SK-N-SH (cell line): ENCODE data around the gene UBA1.

Experiments
- EP300 ChIP-seq, 2 experiments: IDR thresholded peaks; 2 replicates each; pipeline versions ENCODE4 v1.4.0 to v1.6.1; 2012; ENCODE audit warnings: borderline replicate concordance in 1 of 2, low read depth in 1 of 2, low read length in 1 of 2
- FOSL2 ChIP-seq: IDR thresholded peaks from 2 replicates; pipeline ENCODE4 v1.4.0; 2012; ENCODE audit warnings: low read depth, mild to moderate bottlenecking, moderate library complexity, borderline replicate concordance
- TF ChIP-seq, protein P1 (sequence below): fragments of 200-600 bp; sonication (generic); IDR thresholded peaks from 2 replicates; pipeline ENCODE4 v1.6.1; 2017; ENCODE audit warnings: antibody characterized with exemption, mild to moderate bottlenecking, moderate library complexity
- TF ChIP-seq, protein P2 (sequence below): IDR thresholded peaks from 2 replicates; pipeline ENCODE4; 2012

DNA sequence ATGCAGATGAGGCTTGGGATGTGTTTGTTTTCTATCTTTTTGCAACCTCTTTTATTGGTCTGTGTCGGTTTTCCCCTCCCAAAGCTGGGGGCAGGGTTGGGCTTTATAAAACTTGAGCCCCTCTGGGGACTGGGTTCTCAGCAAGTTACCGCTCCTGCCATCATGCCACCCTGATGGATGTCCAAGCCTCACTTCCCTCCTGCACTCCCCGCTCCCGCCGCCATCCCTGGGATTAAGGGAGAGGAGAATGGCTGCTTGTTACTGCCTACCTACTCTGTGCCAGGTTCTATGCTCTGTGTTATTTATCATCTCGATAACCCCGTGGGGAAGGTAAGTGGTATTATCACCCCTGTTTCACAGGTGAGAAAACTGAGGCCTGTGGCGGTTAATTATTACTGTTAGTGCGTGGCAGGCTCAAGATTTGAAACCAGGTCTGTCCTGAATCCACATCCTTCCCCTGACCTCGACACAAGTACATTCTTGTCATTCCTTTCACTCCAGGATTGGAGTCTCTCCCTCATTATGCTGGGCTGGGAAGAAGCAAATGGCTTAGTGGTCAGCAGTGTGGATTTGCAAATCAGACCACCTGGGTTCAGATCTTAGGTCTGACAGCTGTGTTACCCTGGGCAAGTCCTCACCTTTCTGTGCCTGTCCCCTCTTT, 4.5 kb downstream of the UBA1 start:
- TF ChIP-seq, protein P1, sequence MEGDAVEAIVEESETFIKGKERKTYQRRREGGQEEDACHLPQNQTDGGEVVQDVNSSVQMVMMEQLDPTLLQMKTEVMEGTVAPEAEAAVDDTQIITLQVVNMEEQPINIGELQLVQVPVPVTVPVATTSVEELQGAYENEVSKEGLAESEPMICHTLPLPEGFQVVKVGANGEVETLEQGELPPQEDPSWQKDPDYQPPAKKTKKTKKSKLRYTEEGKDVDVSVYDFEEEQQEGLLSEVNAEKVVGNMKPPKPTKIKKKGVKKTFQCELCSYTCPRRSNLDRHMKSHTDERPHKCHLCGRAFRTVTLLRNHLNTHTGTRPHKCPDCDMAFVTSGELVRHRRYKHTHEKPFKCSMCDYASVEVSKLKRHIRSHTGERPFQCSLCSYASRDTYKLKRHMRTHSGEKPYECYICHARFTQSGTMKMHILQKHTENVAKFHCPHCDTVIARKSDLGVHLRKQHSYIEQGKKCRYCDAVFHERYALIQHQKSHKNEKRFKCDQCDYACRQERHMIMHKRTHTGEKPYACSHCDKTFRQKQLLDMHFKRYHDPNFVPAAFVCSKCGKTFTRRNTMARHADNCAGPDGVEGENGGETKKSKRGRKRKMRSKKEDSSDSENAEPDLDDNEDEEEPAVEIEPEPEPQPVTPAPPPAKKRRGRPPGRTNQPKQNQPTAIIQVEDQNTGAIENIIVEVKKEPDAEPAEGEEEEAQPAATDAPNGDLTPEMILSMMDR: no peak
- TF ChIP-seq EP300 (IDR thresholded peaks at IDR 0.05; ENCODE audit: borderline replicate concordance in 1 of 2, low read depth in 1 of 2, low read length in 1 of 2) (no peak), FOSL2 (no peak)
- TF ChIP-seq, protein P2, sequence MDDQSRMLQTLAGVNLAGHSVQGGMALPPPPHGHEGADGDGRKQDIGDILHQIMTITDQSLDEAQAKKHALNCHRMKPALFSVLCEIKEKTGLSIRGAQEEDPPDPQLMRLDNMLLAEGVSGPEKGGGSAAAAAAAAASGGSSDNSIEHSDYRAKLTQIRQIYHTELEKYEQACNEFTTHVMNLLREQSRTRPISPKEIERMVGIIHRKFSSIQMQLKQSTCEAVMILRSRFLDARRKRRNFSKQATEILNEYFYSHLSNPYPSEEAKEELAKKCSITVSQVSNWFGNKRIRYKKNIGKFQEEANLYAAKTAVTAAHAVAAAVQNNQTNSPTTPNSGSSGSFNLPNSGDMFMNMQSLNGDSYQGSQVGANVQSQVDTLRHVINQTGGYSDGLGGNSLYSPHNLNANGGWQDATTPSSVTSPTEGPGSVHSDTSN: no peak
